Dermis blood vessel endothelial cell (primary cell): ENCODE results near the gene TCF7L1. TPM values are rescaled to one million over a fixed set of nuclear protein-coding genes. Genes with fewer than 3 reads are reported as not detected.

ENCODE experiments used
- DNase-seq: peaks from one replicate; pipeline ENCODE4 v3.0.0; 2010
- total RNA-seq: library from RNA; depleted of rRNA; stranded (reverse); fragments of >200 nt; gene quantifications from 2 replicates; pipeline ENCODE4 v1.2.3, GENCODE V29; 2014

Gene TCF7L1
- total RNA-seq, 1 donor from 2014 or later: 12.1 TPM

DNA sequence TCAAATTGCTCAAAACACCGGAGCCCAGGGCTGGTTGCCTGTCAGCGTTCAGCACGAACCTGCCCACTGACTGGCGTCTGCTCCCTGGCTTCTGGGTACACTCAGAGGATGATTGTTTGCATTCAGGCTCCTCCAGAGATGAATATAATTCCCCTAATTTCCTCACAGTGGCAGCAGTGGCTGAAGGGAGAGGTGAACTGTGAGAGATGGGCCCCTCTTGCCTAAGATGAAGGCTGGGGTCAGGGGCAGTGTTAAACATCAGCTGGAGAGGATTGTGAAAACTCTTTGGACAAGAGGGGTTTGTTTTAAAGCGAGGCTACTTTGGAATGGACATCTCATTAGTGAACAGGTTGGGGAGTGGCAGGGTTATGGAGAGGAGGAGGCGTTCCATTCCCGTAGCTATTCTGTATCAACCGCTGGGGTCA, 31.0 kb downstream of the TCF7L1 start:
- no peak for DNase-seq

DNA sequence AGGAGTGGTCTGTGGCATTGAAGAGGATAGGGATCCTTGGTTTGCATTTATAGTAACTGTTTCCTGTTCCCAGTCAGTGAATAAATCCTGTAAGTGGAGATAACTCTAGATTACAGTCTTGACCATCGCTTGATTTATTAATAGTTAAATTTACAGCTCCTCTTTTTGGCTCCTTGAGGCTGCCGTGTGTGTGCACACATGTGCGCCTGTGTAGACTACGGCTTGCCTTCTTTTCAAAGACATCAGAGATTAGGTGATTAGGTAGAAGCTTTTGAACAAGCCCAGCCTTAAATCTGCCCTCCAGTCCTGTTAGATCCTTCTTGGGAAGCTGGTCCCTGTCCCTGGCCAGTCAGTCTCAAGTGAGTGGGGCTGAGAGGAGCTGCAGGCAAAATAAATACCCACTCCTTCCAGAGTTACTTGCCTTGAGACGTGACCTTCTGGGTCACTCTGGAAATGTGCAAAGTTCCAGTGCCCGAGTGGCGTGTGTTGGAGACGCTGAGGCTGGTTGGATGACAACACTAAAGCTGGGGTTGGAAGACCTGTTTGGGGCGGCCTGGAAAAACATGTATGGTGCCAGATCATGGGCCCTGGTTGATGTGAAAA, 32.0 kb downstream of the TCF7L1 start:
- no peak for DNase-seq

DNA sequence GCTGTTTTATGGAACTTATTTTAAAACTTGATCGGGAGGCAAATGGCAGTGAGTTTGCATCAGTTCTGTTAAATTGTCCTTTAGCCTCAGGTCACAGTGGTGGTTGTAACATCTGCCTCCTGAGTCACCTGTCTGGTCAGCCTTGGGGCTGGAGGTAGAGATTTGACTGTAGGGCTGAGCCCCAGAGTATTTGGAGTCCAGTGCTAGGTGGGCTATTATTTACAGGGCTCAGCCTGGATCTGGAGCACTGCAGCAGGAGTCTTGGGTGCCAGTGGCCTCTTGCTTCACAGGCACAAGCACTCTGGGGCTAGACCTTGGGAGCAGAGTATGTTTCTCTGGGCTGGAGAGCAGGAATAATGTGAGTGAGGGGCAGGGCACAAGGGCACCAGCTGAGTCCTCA, 32.8 kb downstream of the TCF7L1 start:
- DNase-seq: no peak

DNA sequence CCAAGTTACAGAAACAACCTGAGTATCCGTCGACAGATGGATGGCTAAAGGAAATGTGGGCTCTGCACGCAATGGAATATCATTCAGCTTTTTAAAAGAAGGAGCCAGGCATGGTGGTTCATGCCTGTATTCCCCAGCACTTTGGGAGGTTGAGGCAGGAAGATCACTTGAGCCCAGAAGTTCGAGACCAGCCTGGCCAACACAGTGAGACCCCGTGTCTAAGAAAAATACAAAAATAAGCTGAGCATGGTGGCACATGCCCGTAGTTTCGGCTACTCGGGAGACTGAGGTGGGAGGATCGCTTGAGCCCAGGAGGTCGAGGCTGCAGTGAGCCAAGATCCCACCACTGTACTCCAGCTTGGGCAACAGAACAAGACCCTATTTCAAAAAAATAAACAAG, 34.3 kb downstream of the TCF7L1 start:
- DNase-seq: no peak

DNA sequence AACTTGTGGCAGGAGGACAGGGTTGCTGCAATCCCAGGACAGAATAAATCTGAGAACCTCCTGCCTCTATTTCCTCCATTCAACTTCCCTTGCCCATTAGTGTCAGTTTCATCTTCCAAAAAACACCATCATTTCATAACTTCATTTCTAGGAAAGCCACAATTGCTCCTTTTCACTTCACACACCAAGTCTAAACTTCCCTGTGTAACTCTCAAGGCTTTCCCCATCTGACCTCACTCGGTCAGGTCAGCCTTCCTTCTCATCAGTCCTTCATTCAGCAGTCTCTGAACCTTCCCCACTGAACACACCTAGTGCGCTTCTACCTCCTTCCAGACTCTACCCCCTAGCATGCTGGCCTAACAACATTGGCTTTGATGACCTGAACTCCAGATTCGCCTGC, 35.8 kb downstream of the TCF7L1 start:
- no peak for DNase-seq

DNA sequence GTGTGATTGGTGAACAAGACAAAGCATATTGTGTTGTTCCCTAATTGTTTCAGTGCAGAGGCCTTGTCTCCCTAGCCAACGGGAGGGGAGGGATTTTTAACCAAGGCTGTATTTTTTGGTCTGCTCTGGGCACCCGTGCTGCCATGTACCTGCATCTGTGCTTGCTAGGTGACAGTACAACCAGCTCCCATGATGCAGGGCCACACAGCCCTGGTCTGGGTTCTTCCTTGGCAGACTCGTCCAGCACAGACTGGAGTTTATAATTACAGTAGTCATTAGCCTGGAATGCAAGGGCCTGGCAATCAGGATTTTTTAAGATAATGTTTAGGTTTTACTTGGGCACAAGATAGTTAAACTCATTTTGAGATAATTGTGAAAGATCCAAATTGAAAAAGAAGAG, 36.4 kb downstream of the TCF7L1 start:
- DNase-seq: no peak

DNA sequence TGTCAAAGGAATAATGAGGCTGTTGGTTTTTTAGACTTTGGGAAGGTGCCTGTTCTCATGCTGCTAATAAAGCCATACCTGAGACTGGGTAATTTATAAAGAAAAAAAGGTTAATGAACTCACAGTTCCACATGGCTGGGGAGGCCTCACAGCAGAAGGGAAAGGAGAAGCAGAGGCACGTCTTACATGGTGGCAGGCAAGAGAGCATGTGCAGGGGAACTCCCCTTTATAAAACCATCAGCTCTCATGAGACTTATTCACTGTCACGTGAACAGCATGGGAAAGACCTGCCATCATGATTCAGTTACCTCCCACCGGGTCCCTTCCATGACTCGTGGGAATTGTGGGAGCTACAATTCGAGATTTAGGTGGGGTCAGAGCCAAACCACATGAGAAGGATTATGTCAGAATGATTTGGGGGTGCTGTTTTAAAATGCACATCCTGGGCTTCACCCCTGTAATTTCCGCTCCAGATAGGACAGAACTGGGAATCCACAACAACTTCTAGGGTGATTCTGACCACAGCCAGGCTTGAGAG, 37.8 kb downstream of the TCF7L1 start:
- DNase-seq: no peak

DNA sequence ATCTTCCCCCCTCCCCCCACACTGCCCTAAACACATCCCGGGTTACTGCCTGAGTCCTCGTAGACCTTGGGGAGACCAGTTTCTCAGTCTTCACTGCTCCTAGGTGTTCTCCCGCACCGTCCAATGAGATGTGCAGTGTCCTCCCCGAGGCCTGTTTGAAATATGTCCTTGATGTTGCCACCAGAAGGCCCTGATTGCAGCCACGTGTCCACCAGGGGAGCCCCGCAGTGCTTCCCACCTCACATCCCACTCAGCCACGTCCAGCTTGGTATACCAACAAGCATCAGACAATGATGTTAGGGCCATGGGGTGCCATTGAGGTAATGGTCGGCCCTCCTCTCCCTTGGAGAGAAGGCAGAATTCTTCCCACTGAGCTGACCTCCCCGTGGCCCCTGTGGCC, 38.7 kb downstream of the TCF7L1 start:
- DNase-seq: no peak

DNA sequence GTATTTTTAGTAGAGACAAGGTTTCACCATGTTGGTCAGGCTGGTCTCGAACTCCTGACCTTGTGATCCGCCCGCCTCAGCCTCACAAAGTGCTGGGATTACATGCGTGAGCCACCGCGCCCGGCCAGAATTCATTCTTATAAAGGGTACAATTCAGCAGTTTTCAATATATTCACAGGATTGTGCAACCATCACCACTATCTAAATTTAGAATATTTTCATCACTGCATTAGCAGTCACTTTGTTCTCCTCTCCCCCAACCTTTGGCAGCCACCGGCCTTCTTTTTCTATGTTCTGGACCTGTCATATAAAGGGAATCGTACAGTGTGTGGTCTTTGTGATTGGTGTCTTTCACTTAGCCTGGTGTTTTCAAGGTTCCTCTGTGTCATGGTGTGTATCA, 40.7 kb downstream of the TCF7L1 start:
- DNase-seq: no peak

DNA sequence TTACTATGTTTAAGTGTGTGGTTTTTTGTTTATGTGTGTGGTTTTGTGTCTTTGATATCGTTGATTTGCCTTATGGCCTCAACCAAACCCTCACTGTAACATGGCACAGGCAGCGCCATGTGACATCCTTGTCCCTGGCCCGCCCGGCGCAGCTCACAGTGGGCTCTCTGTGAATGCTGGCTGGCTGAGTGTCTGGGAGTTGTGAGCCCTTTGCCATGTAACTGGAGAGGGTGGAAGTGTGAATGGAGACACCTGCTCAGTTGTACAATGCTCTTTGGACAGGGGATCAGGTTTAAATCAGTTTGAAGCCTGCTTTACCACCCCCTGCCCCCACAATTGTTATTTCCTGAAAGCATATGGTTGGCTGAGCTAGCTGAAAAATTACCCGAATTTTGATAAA, 41.8 kb downstream of the TCF7L1 start:
- DNase-seq: no peak

DNA sequence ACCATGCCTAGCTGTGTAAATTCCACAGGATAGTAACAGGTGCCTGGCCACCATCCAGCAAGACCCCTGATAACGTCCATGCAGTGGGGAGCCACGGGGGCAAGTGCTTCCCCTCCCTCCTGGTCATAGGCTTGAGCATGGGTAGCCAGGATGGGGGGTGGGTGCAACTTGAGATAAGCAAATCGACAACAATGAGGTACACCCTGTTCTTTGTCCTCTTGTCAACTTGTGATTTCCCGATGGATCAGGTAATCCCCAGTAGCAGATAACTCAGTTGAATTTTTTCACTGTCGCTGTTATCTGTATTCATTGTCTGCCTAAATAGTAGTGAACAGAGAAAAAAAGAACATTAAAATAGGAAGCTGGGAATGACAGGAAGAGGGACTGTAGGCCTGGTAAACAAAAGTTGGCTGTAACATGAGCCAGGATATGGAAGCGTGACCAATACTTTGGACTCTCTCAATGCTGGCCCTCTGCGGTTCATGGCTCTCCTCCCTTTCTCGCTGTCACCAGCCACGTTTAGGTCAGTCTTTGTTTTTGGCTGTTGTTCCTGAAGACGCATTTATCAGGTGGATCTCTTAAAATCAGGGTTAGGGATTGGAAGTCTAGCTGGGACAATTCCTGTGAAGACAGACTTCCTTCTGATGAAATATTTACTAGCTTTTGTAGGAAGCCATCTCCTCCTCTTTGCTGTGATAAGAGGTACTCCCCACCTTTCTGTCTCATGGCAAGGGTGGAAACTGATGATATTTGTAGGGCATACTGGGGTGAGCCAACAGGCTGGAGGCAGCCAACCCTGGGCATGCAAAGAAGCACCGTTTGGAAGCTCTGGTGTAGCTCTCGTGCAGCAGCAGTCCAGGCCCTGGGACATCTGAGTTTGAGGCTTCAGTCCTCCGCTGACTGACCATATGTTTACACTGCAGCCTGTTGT, 42.4 kb downstream of the TCF7L1 start:
- peak; percentile 58 for DNase-seq

DNA sequence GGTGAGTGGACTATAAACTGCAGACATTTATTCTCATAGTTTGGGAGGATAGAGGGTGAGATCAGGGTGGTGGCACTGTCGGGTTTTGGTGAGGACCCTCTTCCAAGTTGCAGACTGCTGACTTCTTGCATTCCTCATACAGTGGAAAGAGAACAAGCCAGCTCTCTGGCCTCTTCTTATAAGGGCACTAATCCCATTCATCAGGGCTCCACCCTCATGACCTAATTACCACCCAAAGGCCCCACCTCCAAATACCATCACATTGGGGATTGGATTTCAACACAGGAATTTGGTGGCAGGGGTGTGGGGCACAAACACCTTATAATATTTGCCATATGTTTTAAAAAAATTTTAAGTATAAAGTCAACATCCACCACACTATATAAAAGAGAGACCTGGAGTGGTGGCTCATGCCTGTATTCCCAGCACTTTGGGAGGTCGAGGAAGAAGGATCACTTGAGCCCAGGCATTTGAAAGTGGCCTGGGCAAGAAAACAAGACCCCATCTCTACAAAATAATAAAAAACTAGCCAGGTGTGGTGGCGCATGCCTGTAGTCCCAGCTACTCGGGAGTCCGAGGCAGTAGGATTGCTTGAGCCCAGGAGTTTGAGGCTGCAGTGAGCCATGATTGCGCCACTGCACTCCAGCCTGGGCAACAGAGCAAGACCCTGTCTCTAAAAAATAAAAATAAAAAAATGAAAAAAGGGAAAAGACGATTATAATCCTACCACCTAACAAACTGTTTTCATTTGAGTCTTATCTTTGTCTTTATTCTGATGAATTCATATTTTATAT, 44.0 kb downstream of the TCF7L1 start:
- DNase-seq: no peak

DNA sequence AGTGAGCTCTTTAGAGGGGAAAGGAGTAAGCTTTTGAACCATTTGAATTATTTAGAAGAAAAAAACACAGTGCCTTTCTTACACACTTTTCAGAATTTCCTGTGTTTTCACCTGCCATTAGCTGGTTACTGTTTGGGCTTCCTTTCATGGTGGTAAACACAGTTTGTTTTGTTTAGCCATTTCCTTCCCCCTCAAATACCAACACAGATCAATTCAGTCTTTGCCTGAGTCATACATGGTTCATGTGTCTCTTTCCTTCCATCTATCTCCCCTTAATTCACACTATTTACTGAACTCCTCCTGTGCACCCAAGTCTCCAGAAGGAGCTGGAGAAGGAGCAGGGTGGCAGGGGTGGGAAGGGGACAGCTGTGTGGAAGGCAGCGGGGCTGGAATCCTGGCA, 45.0 kb downstream of the TCF7L1 start:
- peak; percentile 50 for DNase-seq

DNA sequence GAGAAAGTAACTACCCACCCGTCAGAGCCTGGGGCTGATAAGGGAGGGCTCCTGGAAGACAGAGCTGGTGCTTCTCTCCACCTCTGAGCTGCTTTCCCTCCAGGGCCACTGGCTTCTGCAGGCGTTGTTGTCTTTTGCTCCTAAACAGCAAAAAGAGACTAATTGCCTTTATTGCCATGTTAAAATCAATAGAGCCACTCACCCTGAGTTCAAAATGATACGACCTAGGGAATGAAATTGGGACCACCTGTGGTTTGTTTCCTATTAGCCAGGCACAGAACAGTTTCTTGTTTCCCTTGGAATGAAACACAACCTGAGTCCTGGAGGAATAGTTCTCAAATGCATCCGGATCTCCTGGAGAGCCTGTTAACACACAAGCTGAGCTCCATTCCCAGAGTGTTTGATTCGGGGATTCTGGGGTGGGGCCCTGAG, 45.8 kb downstream of the TCF7L1 start:
- DNase-seq: no peak

DNA sequence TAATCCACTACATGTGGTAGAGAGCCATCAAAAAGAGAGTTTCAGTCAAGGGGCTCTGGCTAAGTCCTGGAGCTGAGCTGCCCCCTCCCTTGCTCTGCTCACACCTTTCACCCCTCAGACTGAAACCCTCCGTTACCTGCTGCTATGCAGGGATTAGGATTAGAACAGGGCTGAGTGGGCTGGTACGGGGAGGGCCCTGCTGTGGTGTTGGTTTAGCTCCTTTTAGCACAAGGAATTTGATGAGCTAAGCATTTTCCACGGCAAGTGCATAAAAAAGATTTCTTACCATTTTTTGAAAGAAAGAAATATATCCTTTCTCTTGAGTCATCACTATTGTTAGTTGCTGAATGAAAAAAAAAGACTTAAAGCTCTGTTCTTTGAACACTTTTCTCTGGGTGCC, 46.3 kb downstream of the TCF7L1 start:
- DNase-seq: peak; percentile 54

DNA sequence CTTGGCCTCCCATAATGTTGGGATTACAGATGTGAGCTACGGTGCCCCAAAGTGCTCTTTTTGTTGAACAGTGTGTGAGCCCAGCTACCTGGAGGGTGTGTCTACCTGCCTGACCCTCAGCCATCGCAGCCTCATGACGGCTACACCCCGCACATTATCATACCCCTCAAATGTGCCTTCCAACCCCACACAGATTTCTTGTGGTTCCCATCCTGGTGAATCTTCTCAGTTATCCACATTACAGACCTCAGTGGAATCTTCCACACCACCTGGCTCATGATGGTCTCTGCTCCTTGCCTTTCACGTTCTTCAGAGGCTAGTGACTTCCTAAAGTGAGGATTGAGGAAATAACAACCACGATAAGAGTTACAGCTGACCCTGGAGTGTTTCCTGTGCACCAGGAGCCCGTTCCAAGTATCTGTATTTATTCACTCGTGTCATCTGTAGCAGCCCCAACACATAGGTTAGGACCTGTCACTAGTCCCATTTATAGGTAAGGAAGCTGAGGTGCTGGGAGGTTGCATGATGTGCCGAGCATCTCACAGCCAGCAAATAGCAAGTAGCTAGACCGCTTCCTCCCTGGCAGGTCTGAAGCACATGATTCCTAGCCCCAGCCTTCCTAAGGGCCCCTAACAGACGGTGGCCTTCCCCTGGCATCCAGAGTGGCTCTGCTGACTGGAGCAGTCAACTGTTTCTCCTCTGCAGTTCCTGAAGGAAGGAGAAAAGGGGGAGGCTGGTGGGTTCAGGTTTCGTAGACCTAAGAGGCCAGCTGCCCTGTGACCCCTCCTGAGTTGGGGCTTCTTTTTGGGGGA, 47.3 kb downstream of the TCF7L1 start:
- peak; percentile 64 for DNase-seq

DNA sequence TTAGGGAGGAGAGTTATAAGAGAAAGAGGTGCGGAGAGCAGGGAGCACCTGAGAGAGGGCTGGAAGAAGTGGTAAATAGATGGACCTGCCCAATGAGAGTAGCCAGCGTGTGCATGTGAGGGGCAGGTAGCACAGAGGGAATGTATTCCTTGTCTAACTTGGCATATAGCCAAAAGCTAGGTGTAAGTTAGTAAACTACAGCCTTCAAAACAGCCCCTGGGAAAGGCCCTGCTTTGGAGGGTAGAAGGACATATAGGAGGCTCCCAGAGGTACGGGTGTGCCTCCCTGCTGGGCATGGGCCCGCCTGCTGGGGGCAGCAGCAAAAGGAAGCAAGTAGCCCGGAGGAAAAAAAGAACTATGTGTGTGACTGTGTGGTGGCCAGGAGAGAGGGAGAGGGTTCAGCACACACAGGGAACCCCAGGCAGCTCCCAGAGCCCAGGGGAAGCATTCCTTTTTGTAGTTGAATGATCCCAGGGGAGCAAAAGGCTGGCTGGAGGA, 48.0 kb downstream of the TCF7L1 start:
- DNase-seq: peak; percentile 33

DNA sequence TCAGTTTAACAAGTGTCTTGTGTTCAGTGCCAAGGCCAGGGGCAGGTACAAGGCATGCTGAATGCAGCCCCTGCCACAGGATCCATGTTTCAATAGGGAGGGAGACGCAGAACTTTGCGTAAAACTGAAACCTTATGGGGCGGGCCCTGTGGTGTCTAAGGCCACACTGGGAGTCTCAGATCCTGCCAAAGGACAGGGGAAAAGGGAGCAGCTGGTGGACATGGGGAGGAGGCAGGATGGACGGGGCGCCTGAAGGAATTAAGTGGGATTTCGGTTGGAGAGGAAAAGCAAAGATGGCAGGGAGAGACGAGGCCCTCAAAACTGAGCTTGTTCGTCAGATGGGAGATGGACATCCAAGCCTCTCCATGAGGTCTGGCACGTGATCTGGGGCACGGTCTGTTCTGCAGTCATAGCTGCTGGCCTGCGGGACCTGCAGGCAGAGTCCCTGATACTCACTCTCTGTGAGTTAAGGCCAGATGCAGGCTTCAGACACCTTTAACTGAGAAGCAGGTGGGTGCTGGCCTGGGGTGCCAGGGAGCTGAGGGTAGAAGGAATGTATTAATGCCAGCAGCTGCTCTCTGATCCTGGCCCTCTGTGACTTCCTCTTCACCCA, 48.8 kb downstream of the TCF7L1 start:
- DNase-seq: no peak

DNA sequence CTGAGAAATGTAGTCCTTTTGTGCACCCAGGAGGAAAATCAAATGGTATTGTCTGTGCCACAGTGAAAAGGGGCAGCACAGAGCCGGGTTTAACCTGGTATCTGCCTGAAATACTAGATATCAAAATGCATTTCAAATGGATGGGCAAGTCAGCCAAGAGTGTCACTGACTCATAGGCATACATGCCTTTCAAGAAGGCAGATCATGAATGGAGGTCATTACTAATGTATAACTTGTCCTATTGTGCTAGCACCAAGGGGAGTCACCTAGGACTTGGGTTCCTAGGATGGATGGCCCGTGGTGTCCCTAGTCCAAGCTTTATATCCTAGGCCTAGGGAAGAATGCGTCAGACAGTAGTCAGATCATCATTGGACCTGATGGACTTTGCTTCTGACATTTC, 49.9 kb downstream of the TCF7L1 start:
- DNase-seq: no peak

DNA sequence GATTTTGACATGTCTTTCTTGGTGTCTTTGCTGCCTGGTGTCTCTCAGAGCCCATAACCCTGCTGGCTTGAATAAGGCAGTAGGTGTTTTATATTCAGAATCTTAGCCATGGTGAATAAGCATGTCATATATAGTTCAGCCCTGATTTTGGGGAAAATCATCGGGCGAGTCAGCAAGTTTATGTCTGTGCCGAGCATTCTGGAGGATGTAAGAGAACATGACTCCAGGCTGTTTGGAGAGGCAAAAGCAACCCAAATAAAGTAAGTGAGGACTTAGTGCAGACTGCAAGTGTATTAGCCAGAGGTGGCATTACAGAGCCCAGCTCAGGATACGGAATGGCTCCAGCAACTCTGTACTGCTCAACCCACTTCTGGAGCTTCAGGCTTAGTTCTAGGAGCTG, 50.3 kb downstream of the TCF7L1 start:
- no peak for DNase-seq

DNA sequence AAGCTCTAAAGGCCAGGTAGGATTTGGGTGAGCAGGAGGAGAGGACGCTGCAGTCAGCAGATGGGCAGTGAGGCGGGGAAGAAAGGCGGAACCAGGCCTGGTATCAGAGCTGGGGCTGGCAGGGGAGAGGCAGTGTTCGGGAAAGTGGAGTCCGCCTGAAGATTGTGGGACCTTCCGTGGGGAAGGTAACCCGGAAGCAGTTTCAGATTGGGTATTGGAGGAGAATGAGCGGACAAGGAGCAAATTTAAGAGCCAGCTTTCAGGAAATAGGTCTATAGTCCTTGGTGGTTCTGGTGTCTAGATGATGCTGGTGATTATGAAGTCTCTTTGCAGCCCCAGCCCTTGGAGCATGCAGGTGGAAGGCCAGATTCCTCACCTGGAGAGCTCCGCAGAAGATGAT, 51.0 kb downstream of the TCF7L1 start:
- no peak for DNase-seq

DNA sequence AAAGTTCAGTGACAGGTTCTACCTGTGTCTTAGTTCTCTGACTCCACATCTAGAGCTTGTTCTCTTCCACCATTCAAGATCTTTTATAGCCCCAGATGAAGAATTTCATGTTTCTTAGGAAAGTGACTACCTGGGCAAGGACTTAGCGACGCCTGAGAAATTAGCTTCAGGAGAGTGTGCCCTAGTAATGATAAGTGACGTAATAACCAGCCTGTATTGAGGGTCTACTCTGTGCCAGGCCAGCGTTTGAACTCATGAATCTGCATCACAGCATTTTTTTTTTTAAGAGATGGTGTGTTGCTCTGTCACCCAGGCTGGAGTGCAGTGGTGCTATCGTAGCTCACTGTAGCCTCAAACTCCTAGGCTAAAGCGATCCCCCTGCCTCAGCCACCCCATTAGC, 51.8 kb downstream of the TCF7L1 start:
- no peak for DNase-seq
